HepG2 (cell line): Measurements from ENCODE around the gene CNGA3. TPM values are rescaled to one million over a fixed set of nuclear protein-coding genes. Genes with fewer than 3 reads are reported as not detected.

Source experiments
- BRD4 ChIP-seq: sonication (generic); formaldehyde crosslinking; IDR thresholded peaks from 2 replicates; pipeline ENCODE4 v1.4.0; 2020; ENCODE audit warnings: missing genetic modification reagents
- CAMTA2 ChIP-seq: sonication (generic); formaldehyde crosslinking; IDR thresholded peaks from 2 replicates; pipeline ENCODE4 v1.4.0; 2020; ENCODE audit warnings: mild to moderate bottlenecking, missing genetic modification reagents, borderline replicate concordance
- CBX5 ChIP-seq: sonication (generic); formaldehyde crosslinking; IDR thresholded peaks from 2 replicates; pipeline ENCODE4 v1.4.0; 2020; ENCODE audit warnings: missing genetic modification reagents, borderline replicate concordance
- CTCF ChIP-seq: sonication (generic); formaldehyde crosslinking; IDR thresholded peaks from 2 replicates; pipeline ENCODE4 v1.5.0; 2020; ENCODE audit warnings: mild to moderate bottlenecking, missing genetic modification reagents, moderate library complexity
- DRAP1 ChIP-seq: IDR thresholded peaks from 2 replicates; pipeline ENCODE4 v1.6.1; 2016; ENCODE audit warnings: missing genetic modification reagents, missing compliant biosample characterization
- ETV5 ChIP-seq: IDR thresholded peaks from 2 replicates; pipeline ENCODE4 v1.6.1; 2018; ENCODE audit warnings: missing biosample characterization, missing genetic modification reagents, inconsistent platforms, borderline replicate concordance
- EZH2 ChIP-seq: conservative IDR thresholded peaks from 2 replicates; pipeline ENCODE4 v1.6.1; 2012; ENCODE audit warnings: mild to moderate bottlenecking, low read depth, low read length, moderate library complexity
- FOXA1 ChIP-seq, 2 experiments: fragments of 450-650 bp in 1 of 2; sonication (generic) in 1 of 2; formaldehyde crosslinking in 1 of 2; IDR thresholded peaks; 2 replicates each; pipeline versions ENCODE4 v1.4.0 to v1.6.1; 2016 to 2020; ENCODE audit warnings: missing genetic modification reagents in 1 of 2
- FOXK1 ChIP-seq: sonication (generic); formaldehyde crosslinking; IDR thresholded peaks from 2 replicates; pipeline ENCODE4 v1.4.0; 2020; ENCODE audit warnings: low read depth, missing genetic modification reagents, borderline replicate concordance
- FUBP1 ChIP-seq: sonication (generic); formaldehyde crosslinking; IDR thresholded peaks from 2 replicates; pipeline ENCODE4 v1.5.1; 2020; ENCODE audit warnings: missing genetic modification reagents, mild to moderate bottlenecking, borderline replicate concordance
- KAT8 ChIP-seq: IDR thresholded peaks from 2 replicates; pipeline ENCODE4 v1.6.1; 2016; ENCODE audit warnings: missing genetic modification reagents, missing compliant biosample characterization
- NR2F2 ChIP-seq: IDR thresholded peaks from 2 replicates; pipeline ENCODE4 v1.6.1; 2012; ENCODE audit warnings: low read depth, inconsistent platforms, borderline replicate concordance
- PITX1 ChIP-seq: sonication (generic); formaldehyde crosslinking; IDR thresholded peaks from 2 replicates; pipeline ENCODE4 v1.5.1; 2020; ENCODE audit warnings: mild to moderate bottlenecking, missing genetic modification reagents
- POLR2AphosphoS5 ChIP-seq: IDR thresholded peaks from 2 replicates; pipeline ENCODE4 v1.6.1; 2012; ENCODE audit warnings: low read depth, low read length
- PRMT3 ChIP-seq: sonication (generic); formaldehyde crosslinking; IDR thresholded peaks from 2 replicates; pipeline ENCODE4 v1.8.1; 2022; ENCODE audit warnings: low read depth, mild to moderate bottlenecking, moderate library complexity, missing genetic modification reagents, borderline replicate concordance
- SNAPC2 ChIP-seq: sonication (generic); formaldehyde crosslinking; IDR thresholded peaks from 2 replicates; pipeline ENCODE4 v1.8.1; 2022; ENCODE audit warnings: mild to moderate bottlenecking, missing genetic modification reagents
- TCF7 ChIP-seq: sonication (generic); IDR thresholded peaks from 2 replicates; pipeline ENCODE4 v1.6.1; 2016; ENCODE audit warnings: antibody characterized with exemption, low read depth
- YEATS2 ChIP-seq: sonication (generic); formaldehyde crosslinking; IDR thresholded peaks from 2 replicates; pipeline ENCODE4 v1.4.0; 2020; ENCODE audit warnings: missing genetic modification reagents, borderline replicate concordance
- ZFP36L1 ChIP-seq: sonication (generic); formaldehyde crosslinking; IDR thresholded peaks from 2 replicates; pipeline ENCODE4 v1.8.0; 2022; ENCODE audit warnings: mild to moderate bottlenecking, missing genetic modification reagents, moderate library complexity
- ZMAT3 ChIP-seq: sonication (generic); formaldehyde crosslinking; conservative IDR thresholded peaks from 2 replicates; pipeline ENCODE4 v1.7.0; 2021; ENCODE audit warnings: missing genetic modification reagents
- ZNF124 ChIP-seq: sonication (generic); formaldehyde crosslinking; IDR thresholded peaks from 2 replicates; pipeline ENCODE4 v1.4.0; 2020; ENCODE audit warnings: missing genetic modification reagents
- ZNF382 ChIP-seq: sonication (generic); formaldehyde crosslinking; IDR thresholded peaks from 2 replicates; pipeline ENCODE4 v1.5.0; 2020; ENCODE audit warnings: missing genetic modification reagents, mild to moderate bottlenecking, borderline replicate concordance
- ZNF484 ChIP-seq: sonication (generic); formaldehyde crosslinking; IDR thresholded peaks from 2 replicates; pipeline ENCODE4 v1.5.1; 2020; ENCODE audit warnings: mild to moderate bottlenecking, low read depth, missing genetic modification reagents, borderline replicate concordance
- ZNF713 ChIP-seq: sonication (generic); formaldehyde crosslinking; IDR thresholded peaks from 2 replicates; pipeline ENCODE4 v1.4.0; 2020; ENCODE audit warnings: mild to moderate bottlenecking, missing genetic modification reagents
- ZNF740 ChIP-seq: sonication (generic); formaldehyde crosslinking; IDR thresholded peaks from 2 replicates; pipeline ENCODE4 v1.4.0; 2020; ENCODE audit warnings: missing genetic modification reagents
- ZNF772 ChIP-seq: sonication (generic); formaldehyde crosslinking; IDR thresholded peaks from 2 replicates; pipeline ENCODE4 v1.5.0; 2020; ENCODE audit warnings: mild to moderate bottlenecking, missing genetic modification reagents
- ZSCAN29 ChIP-seq: sonication (generic); formaldehyde crosslinking; conservative IDR thresholded peaks from 2 replicates; pipeline ENCODE4 v1.4.0; 2020; ENCODE audit warnings: mild to moderate bottlenecking, missing genetic modification reagents
- polyA plus RNA-seq, 8 experiments: library from polyadenylated mRNA; depleted of rRNA in 3 of 8; stranded (reverse) in 7 of 8; unstranded in 1 of 8; fragments of >200 nt; fragmentation: Illumina TruSeq in 4 of 8; extraction: Trizol in 4 of 8; gene quantifications; 2 replicates each; pipeline versions ENCODE4 v1.2.1 to v1.2.3, GENCODE V29; 2011 to 2016; ENCODE audit warnings: low read depth in 4 of 8, missing spikeins in 1 of 8, mixed read lengths in 1 of 8; ENCODE audit not compliant: insufficient read depth in 1 of 8
- total RNA-seq, 5 experiments: library from RNA; depleted of rRNA; stranded (reverse); fragments of >200 nt; fragmentation: Illumina TruSeq; extraction: Trizol; gene quantifications; 2 replicates each; pipeline ENCODE4 v1.2.3, GENCODE V29; 2016; ENCODE audit warnings: low read depth in 1 of 5

The CNGA3 gene
- total and polyA plus RNA-seq, 2 of the 13 experiments (the other 11 are each of a cell fraction or from before 2014, with no cell fraction given), result not detected

GRCh38 chr2:98412751-98413458 is 66.6 kb downstream of the CNGA3 start (continued):
- TF ChIP-seq POLR2AphosphoS5 (no peak), TCF7 (no peak), CBX5 (no peak), ZSCAN29 (CRISPR knock-in tag) (no peak), FOXK1 (CRISPR knock-in tag) (peak; percentile 44; the same call in 1 of the 2 replicates), DRAP1 (no peak), CAMTA2 (CRISPR knock-in tag) (no peak), BRD4 (CRISPR knock-in tag) (no peak), ZNF484 (CRISPR knock-in tag) (no peak), CTCF (peak; percentile 83), ETV5 (CRISPR knock-in tag) (no peak), NR2F2 (peak; percentile 80), EZH2 (no peak), ZNF740 (no peak), ZNF382 (CRISPR knock-in tag) (no peak), ZFP36L1 (CRISPR knock-in tag) (no peak), FOXA1 (IDR thresholded peaks at IDR 0.05) (no peak), FOXA1 (CRISPR knock-in tag; IDR thresholded peaks at IDR 0.05) (peak; percentile 53), ZNF124 (0 out of 2 replicates have a peak, but pooled peaks have one; percentile 28), SNAPC2 (CRISPR knock-in tag) (0 out of 2 replicates have a peak, but pooled peaks have one; percentile 50), FUBP1 (CRISPR knock-in tag) (no peak), ZNF713 (CRISPR knock-in tag) (no peak), PRMT3 (CRISPR knock-in tag) (no peak), PITX1 (peak; percentile 49; the same call in 1 of the 2 replicates), YEATS2 (CRISPR knock-in tag) (no peak; the same call in 1 of the 2 replicates), KAT8 (CRISPR knock-in tag) (peak; percentile 26; the same call in 1 of the 2 replicates), ZMAT3 (no peak), ZNF772 (CRISPR knock-in tag) (no peak)
